ENCODE results near the gene VEZF1. TPM values are rescaled to one million over a fixed set of nuclear protein-coding genes. Genes with fewer than 3 reads are reported as not detected.

VEZF1 gene
- total RNA-seq, 1 experiment from 2014 or later, result 52.1 TPM

DNA sequence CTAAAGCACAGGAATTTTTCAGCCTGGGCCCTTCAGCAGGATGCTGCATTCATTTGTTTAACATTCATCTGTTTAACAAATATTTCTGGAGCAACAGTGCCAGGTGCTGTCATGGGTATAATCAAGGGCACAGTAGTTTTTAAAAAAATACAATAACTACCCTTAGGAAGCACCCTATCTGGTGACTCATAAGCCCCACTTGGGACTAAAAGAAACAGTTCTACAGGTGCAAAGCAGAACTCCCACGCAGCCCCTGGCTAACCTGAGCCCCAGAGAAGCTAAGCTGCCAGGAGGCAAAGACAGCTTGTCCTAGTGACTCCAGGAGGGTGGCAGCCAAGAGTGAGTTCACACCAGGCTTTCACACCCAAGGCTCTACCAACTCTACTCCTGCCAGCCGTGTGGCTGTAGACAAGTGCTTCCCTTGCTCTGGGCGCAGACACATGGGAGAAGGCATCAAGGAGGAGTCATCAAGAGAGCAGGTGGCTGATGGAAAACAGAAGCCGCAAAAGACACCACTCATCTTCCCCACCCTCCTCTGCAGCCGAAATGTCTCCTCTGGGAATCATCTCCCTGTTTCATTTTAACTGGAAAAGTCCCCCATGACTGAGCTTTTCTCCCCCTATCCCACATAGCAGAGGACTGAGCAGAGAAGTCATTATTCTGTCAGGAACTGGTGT lies 47.3 kb downstream of the VEZF1 start:
- H3K27ac Mint-ChIP-seq (ENCODE audit: unreplicated experiment), result no peak overlapping the region
- CTCF ChIA-PET, result no interaction called here
- H3K27me3 Mint-ChIP-seq (ENCODE audit: insufficient read depth, unreplicated experiment), result no peaks in the 10 kb centered on the region
- Histone ChIP-seq H3K9me3 (no peaks in the 10 kb centered on the region), H3K36me3 (ENCODE audit: control insufficient read depth, insufficient read depth, low read length) (no peaks in the 10 kb centered on the region), H3K4me1 (peaks cover 16% of the 10 kb centered on the region), H3K27me3 (replicated peaks; ENCODE audit: control insufficient read depth, insufficient read depth, low read length) (no peaks in the 10 kb centered on the region), H3K4me3 (ENCODE audit: low read depth, low read length) (no peak overlapping the region)
- H3K4me1 Mint-ChIP-seq (ENCODE audit: low read depth, unreplicated experiment), result peaks cover 39% of the 10 kb centered on the region
- intact Hi-C loops (cut with micrococcal nuclease; ENCODE audit: unreplicated experiment), result no loop called here
- H3K9me3 Mint-ChIP-seq (ENCODE audit: unreplicated experiment), result no peaks in the 10 kb centered on the region
- TF ChIP-seq, protein P1, sequence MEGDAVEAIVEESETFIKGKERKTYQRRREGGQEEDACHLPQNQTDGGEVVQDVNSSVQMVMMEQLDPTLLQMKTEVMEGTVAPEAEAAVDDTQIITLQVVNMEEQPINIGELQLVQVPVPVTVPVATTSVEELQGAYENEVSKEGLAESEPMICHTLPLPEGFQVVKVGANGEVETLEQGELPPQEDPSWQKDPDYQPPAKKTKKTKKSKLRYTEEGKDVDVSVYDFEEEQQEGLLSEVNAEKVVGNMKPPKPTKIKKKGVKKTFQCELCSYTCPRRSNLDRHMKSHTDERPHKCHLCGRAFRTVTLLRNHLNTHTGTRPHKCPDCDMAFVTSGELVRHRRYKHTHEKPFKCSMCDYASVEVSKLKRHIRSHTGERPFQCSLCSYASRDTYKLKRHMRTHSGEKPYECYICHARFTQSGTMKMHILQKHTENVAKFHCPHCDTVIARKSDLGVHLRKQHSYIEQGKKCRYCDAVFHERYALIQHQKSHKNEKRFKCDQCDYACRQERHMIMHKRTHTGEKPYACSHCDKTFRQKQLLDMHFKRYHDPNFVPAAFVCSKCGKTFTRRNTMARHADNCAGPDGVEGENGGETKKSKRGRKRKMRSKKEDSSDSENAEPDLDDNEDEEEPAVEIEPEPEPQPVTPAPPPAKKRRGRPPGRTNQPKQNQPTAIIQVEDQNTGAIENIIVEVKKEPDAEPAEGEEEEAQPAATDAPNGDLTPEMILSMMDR (IDR thresholded peaks at IDR 0.05; ENCODE audit: insufficient read depth in 1 of 2, low read depth in 1 of 2, low read length in 1 of 2, severe bottlenecking in 1 of 2, unreplicated experiment in 1 of 2), result no peak
- no peaks in the 10 kb centered on the region for H3K36me3 Mint-ChIP-seq (ENCODE audit: insufficient read depth, unreplicated experiment)
- POLR2A ChIA-PET, result no interaction called here
- no peak for DNase-seq
- no TSS peak for BruUV-seq (replicated peaks)
- H3K4me3 Mint-ChIP-seq (ENCODE audit: unreplicated experiment), result no peak overlapping the region

DNA sequence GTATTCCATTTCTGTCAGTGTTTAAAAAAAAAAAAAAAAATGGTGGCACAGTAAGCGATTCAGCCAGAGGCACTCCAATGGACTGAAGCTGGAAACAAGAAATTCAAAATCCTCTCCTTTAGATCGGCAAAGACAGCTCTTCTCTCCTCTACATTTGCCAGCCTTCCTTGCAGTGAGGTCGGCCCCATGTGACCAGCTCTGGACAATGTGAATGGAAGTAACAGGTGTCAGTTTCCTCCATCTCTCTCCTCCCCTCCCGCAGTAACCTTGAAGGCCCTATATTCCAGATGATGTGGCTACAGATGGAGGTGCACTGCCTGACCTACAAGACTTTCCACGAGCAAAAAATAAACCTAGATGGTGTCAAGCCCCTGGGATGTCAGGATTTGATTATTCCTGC lies 47.8 kb downstream of the VEZF1 start:
- Histone ChIP-seq H3K27me3 (replicated peaks; ENCODE audit: control insufficient read depth, insufficient read depth, low read length) (no peaks in the 10 kb centered on the region), H3K4me3 (ENCODE audit: low read depth, low read length) (no peak overlapping the region), H3K36me3 (ENCODE audit: control insufficient read depth, insufficient read depth, low read length) (no peaks in the 10 kb centered on the region), H3K9me3 (no peaks in the 10 kb centered on the region), H3K4me1 (peaks cover 21% of the 10 kb centered on the region)
- Mint-ChIP-seq H3K4me3 (ENCODE audit: unreplicated experiment) (no peak overlapping the region), H3K36me3 (ENCODE audit: insufficient read depth, unreplicated experiment) (no peaks in the 10 kb centered on the region), H3K27ac (ENCODE audit: unreplicated experiment) (no peak overlapping the region), H3K9me3 (ENCODE audit: unreplicated experiment) (no peaks in the 10 kb centered on the region), H3K27me3 (ENCODE audit: insufficient read depth, unreplicated experiment) (no peaks in the 10 kb centered on the region), H3K4me1 (ENCODE audit: low read depth, unreplicated experiment) (peaks cover 45% of the 10 kb centered on the region)
- TF ChIP-seq, protein P1 (IDR thresholded peaks at IDR 0.05; ENCODE audit: insufficient read depth in 1 of 2, low read depth in 1 of 2, low read length in 1 of 2, severe bottlenecking in 1 of 2, unreplicated experiment in 1 of 2), result no peak
- CTCF ChIA-PET, result no interaction called here
- intact Hi-C loops (cut with micrococcal nuclease; ENCODE audit: unreplicated experiment), result no loop called here
- POLR2A ChIA-PET, result no interaction called here
- BruUV-seq (replicated peaks), result no TSS peak
- no peak for DNase-seq

DNA sequence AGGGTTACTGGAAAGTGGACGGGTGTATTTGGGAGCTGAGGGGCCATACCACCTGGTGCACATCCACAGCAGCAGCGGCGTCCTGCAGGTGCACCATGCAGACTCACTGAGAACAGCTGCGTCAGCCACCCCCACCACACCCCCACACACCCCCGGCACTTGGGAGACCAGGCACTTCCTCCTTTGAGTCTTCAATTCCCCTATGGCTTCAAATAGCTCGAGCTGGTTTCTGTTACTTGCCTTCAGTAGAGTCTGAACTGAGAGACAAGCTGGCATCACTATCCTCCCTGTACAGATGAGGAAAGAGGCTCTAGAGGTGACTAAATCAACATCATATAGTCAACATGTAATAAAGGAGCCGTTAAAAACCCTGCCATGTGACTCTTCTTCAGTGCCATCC lies 48.3 kb downstream of the VEZF1 start:
- no peak overlapping the region for H3K4me3 ChIP-seq (ENCODE audit: low read depth, low read length)
- Mint-ChIP-seq H3K9me3 (ENCODE audit: unreplicated experiment) (no peaks in the 10 kb centered on the region), H3K27me3 (ENCODE audit: insufficient read depth, unreplicated experiment) (no peaks in the 10 kb centered on the region), H3K36me3 (ENCODE audit: insufficient read depth, unreplicated experiment) (no peaks in the 10 kb centered on the region), H3K4me3 (ENCODE audit: unreplicated experiment) (no peak overlapping the region), H3K4me1 (ENCODE audit: low read depth, unreplicated experiment) (peaks cover 49% of the 10 kb centered on the region), H3K27ac (ENCODE audit: unreplicated experiment) (no peak overlapping the region)
- TF ChIP-seq, protein P1 (IDR thresholded peaks at IDR 0.05; ENCODE audit: insufficient read depth in 1 of 2, low read depth in 1 of 2, low read length in 1 of 2, severe bottlenecking in 1 of 2, unreplicated experiment in 1 of 2), result no peak
- no TSS peak for BruUV-seq (replicated peaks)
- peaks cover 26% of the 10 kb centered on the region for H3K4me1 ChIP-seq
- intact Hi-C loops (cut with micrococcal nuclease; ENCODE audit: unreplicated experiment), result loop anchor here (2.0 kb wide), 1 partner anchor 47 kb away; no protein-coding TSS in a partner anchor
- ChIA-PET POLR2A (no interaction called here), CTCF (no interaction called here)
- H3K9me3 ChIP-seq, result no peaks in the 10 kb centered on the region
- DNase-seq, result no peak
- no peaks in the 10 kb centered on the region for H3K27me3 ChIP-seq (replicated peaks; ENCODE audit: control insufficient read depth, insufficient read depth, low read length)
- H3K36me3 ChIP-seq (ENCODE audit: control insufficient read depth, insufficient read depth, low read length), result no peaks in the 10 kb centered on the region
